T-helper 1 cell treated with Interleukin-12 subunit alpha and Interleukin-12 subunit beta and Interleukin-4 antibody, amounts not matched to agents 30 μg/mL and 1 μg/mL, for 36 hours (primary cell): Measurements from ENCODE around the gene RNASEL.

Experiments
- H3K27ac Mint-ChIP-seq: one replicate; pipeline ENCODE4 v1.8.0; 2021; ENCODE audit warnings: mild to moderate bottlenecking, mixed read lengths
- H3K27me3 Mint-ChIP-seq: one replicate; pipeline ENCODE4 v1.8.0; 2021; ENCODE audit warnings: low read depth, mixed read lengths
- H3K36me3 Mint-ChIP-seq: one replicate; pipeline ENCODE4 v1.8.0; 2021; ENCODE audit warnings: low read depth, mixed read lengths
- H3K4me1 Mint-ChIP-seq: one replicate; pipeline ENCODE4 v1.8.0; 2021; ENCODE audit warnings: low read depth, mixed read lengths
- H3K4me3 Mint-ChIP-seq: one replicate; pipeline ENCODE4 v1.8.0; 2021; ENCODE audit warnings: mild to moderate bottlenecking, moderate library complexity, mixed read lengths
- H3K9me3 Mint-ChIP-seq: one replicate; pipeline ENCODE4 v1.8.0; 2021; ENCODE audit warnings: mixed read lengths

Gene RNASEL

DNA sequence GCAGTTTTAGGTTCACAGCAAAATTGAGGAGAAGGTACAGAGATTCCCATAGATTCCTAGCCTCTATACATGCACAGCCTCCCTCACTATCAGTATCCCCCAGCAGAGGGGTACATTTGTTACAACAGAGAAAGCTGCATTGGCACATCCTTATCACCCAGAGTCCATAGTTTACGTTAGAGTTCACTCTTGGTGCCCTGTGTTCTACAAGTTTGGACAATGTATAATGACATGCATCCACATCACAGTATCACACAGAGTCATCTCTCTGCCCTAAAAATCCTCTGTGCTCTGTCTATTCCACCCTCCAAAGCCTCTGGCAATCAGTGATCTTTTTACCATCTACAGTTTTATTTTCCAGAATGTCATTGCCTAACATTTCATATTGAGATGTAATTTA, 37.5 kb upstream of the RNASEL start:
- Mint-ChIP-seq H3K9me3 (no peaks in the 10 kb centered on the region), H3K4me3 (no peak overlapping the region), H3K27me3 (peaks cover 24% of the 10 kb centered on the region), H3K36me3 (no peaks in the 10 kb centered on the region), H3K4me1 (peaks cover 68% of the 10 kb centered on the region), H3K27ac (no peak overlapping the region)

DNA sequence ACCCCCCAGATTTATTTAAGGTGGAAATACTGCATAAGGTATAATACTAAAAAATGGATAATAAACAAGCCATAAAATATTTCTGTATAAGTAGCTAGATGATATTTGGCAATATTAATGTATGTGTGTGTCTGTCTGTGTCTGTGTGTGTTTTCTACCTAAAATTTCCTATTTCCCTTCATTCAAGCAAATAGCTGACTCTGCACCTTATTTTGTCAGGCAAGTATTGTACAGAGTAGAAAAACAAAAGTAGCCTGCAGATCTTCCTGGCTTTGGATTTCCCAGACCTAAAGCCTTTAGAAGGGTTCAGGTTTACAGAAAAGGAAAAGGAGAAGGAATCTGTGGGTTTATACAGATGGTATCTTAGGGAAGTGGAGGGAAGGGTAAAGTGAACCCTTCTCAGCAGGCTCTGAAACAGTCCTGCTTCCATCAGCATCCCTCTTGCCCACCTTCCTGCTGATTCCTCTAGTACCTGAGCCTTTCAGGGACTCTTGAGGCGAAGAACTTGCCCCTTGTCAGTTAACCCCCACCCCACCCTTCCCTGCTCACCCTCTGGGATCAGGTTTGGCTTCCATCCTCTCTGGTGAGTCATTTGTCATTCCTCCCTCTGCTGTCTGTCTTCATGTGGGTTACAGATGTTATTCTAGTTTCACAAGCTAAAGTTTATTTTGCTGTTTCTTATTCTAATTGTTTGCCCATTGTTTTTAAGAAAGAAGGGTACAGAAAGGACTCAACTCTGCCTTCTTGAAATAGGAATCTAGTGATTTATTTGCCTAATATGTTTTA, 36.9 kb upstream of the RNASEL start:
- peaks cover 24% of the 10 kb centered on the region for H3K27me3 Mint-ChIP-seq
- no peak overlapping the region for H3K27ac Mint-ChIP-seq
- H3K36me3 Mint-ChIP-seq = peaks cover 4% of the 10 kb centered on the region
- H3K4me3 Mint-ChIP-seq = peak overlapping the region; percentile 15
- H3K9me3 Mint-ChIP-seq = peaks cover 5% of the 10 kb centered on the region
- peaks cover 68% of the 10 kb centered on the region for H3K4me1 Mint-ChIP-seq

- H3K4me3 Mint-ChIP-seq = no peak overlapping the region
- H3K9me3 Mint-ChIP-seq = peaks cover 10% of the 10 kb centered on the region
- H3K27me3 Mint-ChIP-seq = peaks cover 28% of the 10 kb centered on the region
- H3K27ac Mint-ChIP-seq = peak overlapping the region; percentile 2
- H3K36me3 Mint-ChIP-seq = peaks cover 7% of the 10 kb centered on the region
- H3K4me1 Mint-ChIP-seq = peaks cover 63% of the 10 kb centered on the region
These were observed 36.0 kb upstream of the RNASEL start for GRCh38 chr1:182625024-182625423.

DNA sequence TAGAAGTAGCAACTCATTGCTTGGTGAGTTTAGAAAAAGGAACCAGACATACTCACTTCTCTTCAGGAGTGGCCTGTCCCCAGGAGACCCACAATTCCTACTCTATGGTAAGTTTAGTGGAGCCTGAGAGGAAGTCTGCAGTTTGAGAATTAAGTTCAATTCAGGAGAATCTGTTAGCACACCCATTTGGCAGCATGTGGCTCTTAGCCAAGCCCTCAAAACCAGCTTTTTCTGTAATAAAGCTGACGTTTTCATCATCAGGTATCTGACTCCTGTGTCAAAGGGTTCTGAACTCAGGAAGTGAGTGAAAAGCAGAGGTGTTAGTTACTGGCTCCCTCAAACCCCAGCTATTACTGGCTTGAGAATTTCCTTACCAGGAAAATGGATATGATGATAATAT, 35.5 kb upstream of the RNASEL start:
- Mint-ChIP-seq H3K4me3 (no peak overlapping the region), H3K27me3 (peaks cover 27% of the 10 kb centered on the region), H3K36me3 (peaks cover 7% of the 10 kb centered on the region), H3K9me3 (peaks cover 10% of the 10 kb centered on the region), H3K4me1 (peaks cover 60% of the 10 kb centered on the region), H3K27ac (peak overlapping the region; percentile 19)

DNA sequence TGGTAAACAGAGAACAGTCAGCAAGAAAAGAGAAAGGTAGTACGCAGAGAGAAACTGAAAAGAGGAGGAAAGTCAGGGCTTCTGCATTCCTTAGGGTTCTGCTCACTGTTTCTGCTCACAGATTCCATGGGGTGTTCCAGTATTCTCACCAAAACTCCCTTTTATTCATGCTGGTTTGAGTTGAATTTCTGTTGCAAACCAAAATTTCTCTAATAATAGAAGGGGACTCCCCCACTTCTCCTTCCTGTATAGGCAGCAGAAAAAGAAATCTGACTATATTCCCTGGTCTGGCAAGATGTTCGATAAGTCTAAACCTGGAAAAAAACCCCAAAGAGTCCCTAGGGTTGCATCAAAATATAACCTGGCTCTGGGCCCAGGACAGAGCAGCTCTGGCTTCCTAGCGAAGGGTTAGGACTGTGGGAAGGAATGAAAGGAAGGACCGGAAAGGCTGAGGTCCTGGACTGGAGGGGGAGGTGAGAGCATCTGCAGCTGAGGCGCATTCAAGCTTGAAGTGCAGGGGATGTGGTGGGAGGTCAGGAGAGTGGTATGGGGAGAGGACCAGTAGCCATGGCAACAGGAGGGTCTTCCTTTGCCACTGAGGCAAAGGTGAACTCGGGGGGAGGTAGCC, 34.0 kb upstream of the RNASEL start:
- Mint-ChIP-seq H3K4me1 (peaks cover 62% of the 10 kb centered on the region), H3K27me3 (peaks cover 30% of the 10 kb centered on the region), H3K36me3 (peaks cover 11% of the 10 kb centered on the region), H3K27ac (no peak overlapping the region), H3K9me3 (peaks cover 10% of the 10 kb centered on the region), H3K4me3 (no peak overlapping the region)

- Mint-ChIP-seq H3K4me3 (no peak overlapping the region), H3K9me3 (peaks cover 10% of the 10 kb centered on the region), H3K4me1 (peaks cover 70% of the 10 kb centered on the region), H3K27ac (no peak overlapping the region), H3K27me3 (peaks cover 35% of the 10 kb centered on the region), H3K36me3 (peaks cover 11% of the 10 kb centered on the region)
These were observed 32.9 kb upstream of the RNASEL start for GRCh38 chr1:182621906-182622305.

GRCh38 chr1:182620924-182621585, 32.0 kb upstream of the RNASEL start:
- peaks cover 70% of the 10 kb centered on the region for H3K4me1 Mint-ChIP-seq
- H3K36me3 Mint-ChIP-seq = peaks cover 12% of the 10 kb centered on the region
- H3K27me3 Mint-ChIP-seq = peaks cover 43% of the 10 kb centered on the region
- H3K4me3 Mint-ChIP-seq = no peak overlapping the region
- peaks cover 10% of the 10 kb centered on the region for H3K9me3 Mint-ChIP-seq
- no peak overlapping the region for H3K27ac Mint-ChIP-seq

GRCh38 chr1:182617734-182618351, 28.8 kb upstream of the RNASEL start:
- Mint-ChIP-seq H3K27me3 (peaks cover 49% of the 10 kb centered on the region), H3K27ac (peak overlapping the region; percentile 81), H3K4me1 (peaks cover 61% of the 10 kb centered on the region), H3K4me3 (peak overlapping the region; percentile 12), H3K9me3 (peaks cover 10% of the 10 kb centered on the region), H3K36me3 (peaks cover 12% of the 10 kb centered on the region)

GRCh38 chr1:182617014-182617429, 28.0 kb upstream of the RNASEL start:
- Mint-ChIP-seq H3K27ac (peak overlapping the region; percentile 81), H3K9me3 (peaks cover 10% of the 10 kb centered on the region), H3K27me3 (peaks cover 58% of the 10 kb centered on the region), H3K4me1 (peaks cover 67% of the 10 kb centered on the region), H3K36me3 (peaks cover 12% of the 10 kb centered on the region), H3K4me3 (peak overlapping the region; percentile 57)

- peaks cover 59% of the 10 kb centered on the region for H3K27me3 Mint-ChIP-seq
- H3K36me3 Mint-ChIP-seq = peaks cover 12% of the 10 kb centered on the region
- H3K4me3 Mint-ChIP-seq = peak overlapping the region; percentile 57
- H3K9me3 Mint-ChIP-seq = peaks cover 10% of the 10 kb centered on the region
- H3K4me1 Mint-ChIP-seq = peaks cover 68% of the 10 kb centered on the region
- H3K27ac Mint-ChIP-seq = peak overlapping the region; percentile 95
These were observed 27.3 kb upstream of the RNASEL start for GRCh38 chr1:182616130-182617013.

DNA sequence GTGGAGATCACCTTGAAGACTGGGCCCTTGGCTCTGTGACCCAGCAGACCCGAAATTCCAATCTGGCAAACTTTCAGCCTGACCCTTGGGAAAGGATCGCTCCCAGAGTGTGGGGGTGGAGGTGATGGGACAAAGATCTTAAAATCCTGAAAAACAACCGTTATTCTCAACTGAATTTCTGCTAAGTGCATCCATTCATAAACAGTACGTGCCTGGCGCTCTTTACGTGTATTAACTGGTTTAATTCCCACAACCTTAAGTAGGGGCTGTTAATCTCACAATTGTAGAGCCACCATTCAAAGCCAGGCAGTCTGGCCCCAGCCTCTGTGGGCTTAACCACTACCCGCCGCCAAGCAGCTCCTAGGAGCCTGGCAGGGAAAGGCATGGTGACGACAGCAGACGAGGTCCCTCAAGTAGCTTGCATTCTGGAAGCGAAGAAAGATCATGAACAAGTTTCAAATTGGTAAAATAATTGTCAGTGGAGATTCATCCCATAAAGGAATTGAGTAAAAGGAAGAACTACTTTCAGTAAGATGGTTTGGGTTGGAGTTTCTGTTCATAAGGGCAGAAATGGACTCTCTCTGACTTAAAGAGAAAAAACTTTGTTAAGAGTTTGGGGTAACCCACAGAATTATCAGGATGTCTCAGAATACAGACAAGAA, 26.5 kb upstream of the RNASEL start:
- peaks cover 2% of the 10 kb centered on the region for H3K9me3 Mint-ChIP-seq
- H3K36me3 Mint-ChIP-seq = peaks cover 7% of the 10 kb centered on the region
- H3K4me1 Mint-ChIP-seq = peaks cover 68% of the 10 kb centered on the region
- peak overlapping the region; percentile 57 for H3K4me3 Mint-ChIP-seq
- peaks cover 64% of the 10 kb centered on the region for H3K27me3 Mint-ChIP-seq
- peak overlapping the region; percentile 95 for H3K27ac Mint-ChIP-seq

- Mint-ChIP-seq H3K4me3 (peak overlapping the region; percentile 57), H3K9me3 (no peaks in the 10 kb centered on the region), H3K36me3 (peaks cover 6% of the 10 kb centered on the region), H3K27ac (peak overlapping the region; percentile 95), H3K27me3 (peaks cover 64% of the 10 kb centered on the region), H3K4me1 (peaks cover 66% of the 10 kb centered on the region)
These were observed 25.9 kb upstream of the RNASEL start for GRCh38 chr1:182614796-182615454.

DNA sequence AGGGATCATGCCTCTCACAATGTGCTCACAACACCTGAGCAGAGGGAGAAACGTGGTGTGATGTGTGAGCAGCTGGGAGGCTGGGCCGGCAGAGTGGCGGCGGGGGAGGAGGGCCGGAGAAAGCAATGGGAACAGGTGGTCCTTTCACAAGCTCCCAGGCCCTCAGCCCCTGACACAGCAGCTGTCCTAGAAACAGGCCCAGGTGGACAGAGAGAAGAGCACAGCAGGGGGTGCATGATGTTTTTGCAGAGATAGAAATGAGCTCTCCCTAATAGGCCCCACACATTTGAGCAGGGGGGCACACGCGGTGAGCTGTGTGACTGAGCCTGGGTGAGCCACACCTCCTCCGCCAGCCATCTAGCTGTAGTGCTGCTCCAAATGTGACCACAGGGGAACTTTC, 22.7 kb upstream of the RNASEL start:
- Mint-ChIP-seq H3K4me1 (peaks cover 62% of the 10 kb centered on the region), H3K9me3 (no peaks in the 10 kb centered on the region), H3K36me3 (peaks cover 1% of the 10 kb centered on the region), H3K27ac (no peak overlapping the region), H3K27me3 (peaks cover 59% of the 10 kb centered on the region), H3K4me3 (no peak overlapping the region)
